ENCODE measurements around the gene FLNA. TPM values are rescaled to one million over a fixed set of nuclear protein-coding genes. Genes with fewer than 3 reads are reported as not detected.
A peak's percentile ranks its signal among the peaks of the same experiment; 100 is the strongest.

Gene FLNA
- total and polyA plus RNA-seq, 2 donors (not counting 3 experiments of a cell fraction or from before 2014, with no cell fraction given): 658 to 1,474 TPM

- intact Hi-C loops (cut with micrococcal nuclease) (no loop called here), dilution Hi-C loops (cut with MboI; ENCODE audit: extremely low pct_ligation_motif_present, low sequenced_read_pairs) (no loop called here)
- Histone ChIP-seq H3K27ac (ENCODE audit: insufficient read depth, low read depth, low read length) (no peak overlapping the region), H3K9me1 (replicated peaks; ENCODE audit: control insufficient read depth, extremely low read depth, insufficient read depth, low read length) (no peaks in the 10 kb centered on the region), H4K20me1 (replicated peaks; ENCODE audit: control insufficient read depth, extremely low read depth, insufficient read depth, low read length) (no peaks in the 10 kb centered on the region), H3K36me3 (ENCODE audit: control insufficient read depth in 2 of 2, extremely low read depth in 1 of 2, insufficient read depth in 2 of 2, low read length in 2 of 2) (peaks cover 19 to 53% of the 10 kb centered on the region in 2 experiments), H3K4me3 (replicated peaks in 1 of 3; ENCODE audit: insufficient read depth in 1 of 3, low read depth in 1 of 3, low read length in 3 of 3) (no peak overlapping the region), H3K9ac (replicated peaks; ENCODE audit: extremely low read depth, insufficient read depth, low read length) (no peak overlapping the region), H3K79me2 (ENCODE audit: control insufficient read depth, insufficient read depth, low read length) (peaks cover 94% of the 10 kb centered on the region), H2AFZ (ENCODE audit: low read depth, low read length) (no peak overlapping the region), H3K4me2 (ENCODE audit: insufficient read depth, low read length) (no peak overlapping the region), H3K27me3 (ENCODE audit: control insufficient read depth in 2 of 2, insufficient read depth in 2 of 2, low read length in 2 of 2) (no peaks in the 10 kb centered on the region), H3K4me1 (ENCODE audit: control insufficient read depth, extremely low read depth, insufficient read depth, low read length) (peaks cover 13% of the 10 kb centered on the region), H3K9me3 (replicated peaks; ENCODE audit: control insufficient read depth, insufficient read depth, low read length) (no peaks in the 10 kb centered on the region)
- CTCF ChIA-PET: no interaction called here
- POLR2A ChIA-PET: interaction anchor here (0.7 kb wide), 1 partner anchor 12 kb away, joined by 3 read pairs; no protein-coding TSS in a partner anchor
- FAIRE-seq: no peak
- DNase-seq (ENCODE audit: low read depth, low spot score): no peak
- TSS peak; percentile 0 for BruUV-seq (replicated peaks)
- peak; percentile 35 for TF ChIP-seq POLR2AphosphoS5 (IDR thresholded peaks at IDR 0.05; ENCODE audit: insufficient read depth, low read depth, low read length)
- TF ChIP-seq JUN (IDR thresholded peaks at IDR 0.05; ENCODE audit: borderline replicate concordance, insufficient read depth, insufficient read length, low read depth): no peak
- no peak for TF ChIP-seq CTCF (IDR thresholded peaks at IDR 0.05; ENCODE audit: extremely low read depth in 1 of 2, insufficient read depth in 1 of 2, low read depth in 1 of 2, low read length in 2 of 2)
- TF ChIP-seq FOS (IDR thresholded peaks at IDR 0.05; ENCODE audit: borderline replicate concordance, insufficient read depth, low read length): no peak
- TF ChIP-seq EZH2 (IDR thresholded peaks at IDR 0.05; ENCODE audit: borderline replicate concordance, low read depth, low read length, severe bottlenecking): no peak
- no peak for TF ChIP-seq MYC (IDR thresholded peaks at IDR 0.05; ENCODE audit: low read depth, low read length)
- TF ChIP-seq GATA2 (IDR thresholded peaks at IDR 0.05; ENCODE audit: insufficient read depth, insufficient read length, low read depth, low read length): no peak
- TF ChIP-seq MAX (IDR thresholded peaks at IDR 0.05; ENCODE audit: insufficient read depth, insufficient read length): no peak
Measured at GRCh38 chrX:154365997-154366665, 8.3 kb downstream of the FLNA start.
